Muscle of arm (tissue), 14 donors: ENCODE data around the gene NT5DC4. TPM values are rescaled to one million over a fixed set of nuclear protein-coding genes. Genes with fewer than 3 reads are reported as not detected.

Experiments used
- DNase-seq: peaks from one replicate; pipeline ENCODE4 v3.0.0-alpha.2; 2013
- long read RNA-seq, 11 donors: transcript quantifications; one replicate each; lab custom pipeline, GENCODE V29; 2026
- polyA plus RNA-seq, 12 donors: library from polyadenylated mRNA; unstranded; fragments of 120-200 nt; gene quantifications; one replicate each; pipeline ENCODE4 v1.2.1, GENCODE V29; 2013; ENCODE audit not compliant: insufficient read length in 12 of 12

Gene NT5DC4
- polyA plus RNA-seq = 1 to 10 TPM in 1 of 12 donors, not detected in 11; 1.5 TPM
- long read RNA-seq, donor 1 = 0 reads
- long read RNA-seq, donor 2 = 0 reads
- long read RNA-seq, donor 3 = 0 reads
- long read RNA-seq, donor 4 = 0 reads
- long read RNA-seq, donor 5, partial matches to known transcripts = 6 of 6 reads
- long read RNA-seq, donor 5, other reads (novel, unspliced or antisense) = 0 of 6 reads
- long read RNA-seq, donor 6 = 0 reads
- long read RNA-seq, donor 7 = 0 reads
- long read RNA-seq, donor 8 = 0 reads
- long read RNA-seq, donor 9 = 0 reads
- long read RNA-seq, donor 10 = 0 reads
- long read RNA-seq, donor 11 = 0 reads

DNA sequence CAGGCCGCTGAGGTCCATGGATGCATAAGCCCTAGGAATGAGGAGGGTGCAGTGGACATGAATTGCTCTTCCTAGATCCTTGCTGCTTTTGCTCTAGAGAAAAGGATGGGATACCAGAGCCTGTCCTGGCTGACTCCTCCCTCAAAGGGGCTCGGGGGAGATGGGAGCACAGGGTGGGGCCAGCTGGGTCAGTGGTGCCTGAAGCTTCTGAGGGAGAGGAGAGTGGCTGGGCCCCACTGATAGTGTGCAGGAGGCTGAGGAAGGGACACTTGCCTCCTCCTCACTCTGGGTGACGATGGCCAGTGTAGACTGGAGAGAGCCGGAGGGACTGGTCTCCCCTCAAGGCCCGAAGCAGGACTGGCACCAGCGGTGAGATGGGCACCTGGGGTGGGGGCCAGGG, at the start of gene NT5DC4:
TSS of gene NT5DC4 (plus strand) at position 236 of the 400 bp plus-strand sequence. CDS start at position 296, 60 bp downstream.
- no peak for DNase-seq

GRCh38 chr2:112671801-112672200, 49.0 kb upstream of the NT5DC4 start:
- no peak for DNase-seq

- no peak for DNase-seq
Measured at GRCh38 chr2:112673008-112673407, 47.8 kb upstream of the NT5DC4 start.

DNA sequence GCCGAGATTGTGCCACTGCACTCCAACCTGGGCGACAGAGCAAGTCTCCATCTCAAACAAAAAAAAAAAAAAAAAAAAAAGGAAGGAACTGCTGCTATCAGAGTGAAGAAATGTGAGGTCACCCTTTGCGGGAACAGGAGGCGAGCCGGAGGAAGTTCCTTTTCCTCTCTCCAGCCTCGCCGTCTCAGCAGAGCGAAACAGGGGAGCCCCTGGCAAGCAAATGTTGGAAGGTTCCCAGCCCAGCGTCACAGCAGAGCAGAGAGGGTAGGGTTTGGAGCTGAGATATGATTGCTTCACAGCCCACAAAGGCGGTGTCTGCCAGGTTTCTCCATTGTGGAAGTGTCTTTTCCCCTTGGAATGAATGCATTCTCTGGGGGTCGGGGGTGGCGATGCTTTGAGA, 46.6 kb upstream of the NT5DC4 start:
- DNase-seq = no peak

- DNase-seq = no peak
Measured at GRCh38 chr2:112679484-112679883, 41.3 kb upstream of the NT5DC4 start.

- no peak for DNase-seq
Measured at GRCh38 chr2:112680666-112681101, 40.1 kb upstream of the NT5DC4 start.

GRCh38 chr2:112682101-112682500, 38.7 kb upstream of the NT5DC4 start:
- DNase-seq = no peak

- DNase-seq = no peak
Measured at GRCh38 chr2:112683550-112684414, 37.0 kb upstream of the NT5DC4 start.

DNA sequence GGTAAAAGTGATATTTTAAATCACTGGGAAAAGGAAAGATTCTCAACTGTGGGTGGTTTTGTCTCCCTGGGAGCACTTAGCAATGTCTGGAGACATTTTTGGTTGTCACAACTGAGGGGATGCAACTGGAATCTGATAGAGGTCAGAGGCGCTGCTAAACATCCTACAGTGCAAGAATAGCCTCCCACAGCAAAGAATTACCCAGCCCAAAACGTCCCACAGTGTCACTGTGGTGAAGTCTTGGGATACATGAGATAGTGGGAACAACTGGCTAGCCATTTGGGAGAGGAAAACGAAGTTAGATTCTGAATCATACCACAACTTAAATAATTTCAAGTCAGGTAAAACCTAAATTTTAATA, 36.4 kb upstream of the NT5DC4 start:
- no peak for DNase-seq

- DNase-seq = no peak
Measured at GRCh38 chr2:112685271-112685884, 35.4 kb upstream of the NT5DC4 start.

GRCh38 chr2:112686348-112687217, 34.2 kb upstream of the NT5DC4 start:
- DNase-seq = no peak

- DNase-seq = no peak
Measured at GRCh38 chr2:112687522-112687921, 33.3 kb upstream of the NT5DC4 start.

DNA sequence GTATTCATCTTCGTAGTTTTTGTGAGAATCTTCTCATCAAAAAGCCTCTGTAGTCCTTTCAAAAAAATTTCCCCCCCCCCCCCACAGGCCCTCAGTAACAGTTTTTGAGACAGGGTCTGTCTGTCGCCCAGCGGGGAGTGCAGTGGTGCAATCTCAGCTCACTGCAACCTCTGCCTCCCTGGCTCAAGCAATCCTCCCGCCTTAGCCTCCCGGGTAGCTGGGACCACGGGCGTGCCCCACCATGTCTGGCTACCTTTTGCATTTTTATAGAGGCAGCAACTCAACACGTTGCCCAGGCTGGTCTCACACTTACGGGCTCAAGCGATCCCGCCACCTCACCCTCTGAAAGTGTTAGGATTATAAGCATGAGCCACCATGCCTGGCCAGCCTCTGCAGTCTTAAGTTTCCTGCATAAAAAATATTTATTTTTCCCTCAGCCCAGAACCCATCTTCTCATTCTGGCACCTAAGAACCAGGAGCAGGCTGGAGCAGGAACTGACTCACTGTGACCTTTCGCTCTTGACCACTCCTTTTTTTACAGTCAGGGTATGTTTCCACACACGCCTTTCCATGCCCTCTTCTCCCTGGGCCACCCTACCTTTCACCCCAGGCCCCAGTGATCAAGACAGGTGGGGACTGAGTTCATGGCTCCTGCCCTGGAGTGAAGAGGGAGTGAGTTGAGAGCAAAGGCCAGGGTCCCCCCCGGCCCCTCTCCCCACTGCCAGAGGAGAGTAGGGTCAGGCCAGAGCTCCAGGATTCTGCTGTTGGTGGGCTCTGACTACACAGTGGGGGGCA, 32.5 kb upstream of the NT5DC4 start:
- DNase-seq = no peak

GRCh38 chr2:112690853-112691401, 29.9 kb upstream of the NT5DC4 start:
- no peak for DNase-seq

DNA sequence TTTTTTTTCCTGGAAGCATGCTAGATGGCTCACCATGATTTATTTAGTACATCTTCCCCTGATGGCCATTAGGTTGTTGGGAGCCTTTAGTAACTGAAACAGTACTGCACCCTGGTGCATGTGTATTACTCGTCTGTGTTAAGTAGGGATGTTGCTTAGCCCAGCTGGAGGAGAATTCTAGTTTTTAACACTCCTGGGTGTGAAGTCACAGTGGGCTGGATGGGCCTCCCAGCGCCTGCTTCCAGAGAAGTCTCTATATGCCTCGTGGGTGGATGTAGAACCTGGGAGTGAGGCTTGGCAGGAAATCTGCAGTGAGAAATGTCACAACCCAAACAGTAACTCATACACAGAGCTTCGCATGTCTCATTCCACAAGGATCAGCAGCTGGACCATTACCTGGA, 28.9 kb upstream of the NT5DC4 start:
- DNase-seq = no peak

DNA sequence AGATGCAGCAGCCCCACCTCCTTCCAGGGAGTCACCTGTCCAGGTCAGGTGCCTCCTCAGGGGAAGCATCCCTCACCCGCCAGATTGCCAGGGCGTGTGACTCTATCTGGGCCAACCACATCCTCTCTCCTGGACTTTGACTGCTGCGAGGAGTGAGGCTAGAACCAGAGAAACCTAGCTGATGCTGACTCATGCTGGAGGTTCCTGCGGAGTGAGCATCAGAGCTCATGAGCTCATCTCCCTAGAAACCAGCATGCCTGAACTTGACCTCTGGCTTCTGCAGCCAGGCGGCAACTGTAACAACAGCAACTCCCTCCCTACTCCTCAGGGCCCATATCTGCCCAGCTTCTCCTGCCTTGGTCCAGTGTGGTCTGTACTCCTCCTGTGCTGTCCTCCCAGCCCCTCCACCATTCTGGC, 28.3 kb upstream of the NT5DC4 start:
- no peak for DNase-seq

DNA sequence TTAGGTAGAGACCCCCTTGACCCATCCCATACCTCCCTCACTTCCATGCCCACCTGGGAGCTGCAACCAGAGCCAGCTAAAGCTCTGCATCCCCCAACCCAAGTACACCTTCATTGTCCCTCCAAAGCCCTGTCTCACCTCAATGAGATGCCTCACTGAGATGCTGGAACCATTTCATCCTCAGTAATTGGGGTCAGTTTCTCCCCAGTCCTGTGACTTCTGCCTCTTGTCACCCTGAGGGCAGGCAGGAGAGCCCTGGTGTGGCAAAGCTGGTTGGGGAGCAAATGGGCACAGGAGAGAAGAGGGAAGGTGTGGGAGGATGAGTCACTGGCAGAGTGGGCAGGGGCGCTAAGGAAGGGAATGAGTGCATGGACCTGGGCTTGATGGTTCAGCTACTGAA, 27.9 kb upstream of the NT5DC4 start:
- DNase-seq = no peak

- no peak for DNase-seq
Measured at GRCh38 chr2:112693596-112693995, 27.2 kb upstream of the NT5DC4 start.

GRCh38 chr2:112694182-112694581, 26.6 kb upstream of the NT5DC4 start:
- no peak for DNase-seq

DNA sequence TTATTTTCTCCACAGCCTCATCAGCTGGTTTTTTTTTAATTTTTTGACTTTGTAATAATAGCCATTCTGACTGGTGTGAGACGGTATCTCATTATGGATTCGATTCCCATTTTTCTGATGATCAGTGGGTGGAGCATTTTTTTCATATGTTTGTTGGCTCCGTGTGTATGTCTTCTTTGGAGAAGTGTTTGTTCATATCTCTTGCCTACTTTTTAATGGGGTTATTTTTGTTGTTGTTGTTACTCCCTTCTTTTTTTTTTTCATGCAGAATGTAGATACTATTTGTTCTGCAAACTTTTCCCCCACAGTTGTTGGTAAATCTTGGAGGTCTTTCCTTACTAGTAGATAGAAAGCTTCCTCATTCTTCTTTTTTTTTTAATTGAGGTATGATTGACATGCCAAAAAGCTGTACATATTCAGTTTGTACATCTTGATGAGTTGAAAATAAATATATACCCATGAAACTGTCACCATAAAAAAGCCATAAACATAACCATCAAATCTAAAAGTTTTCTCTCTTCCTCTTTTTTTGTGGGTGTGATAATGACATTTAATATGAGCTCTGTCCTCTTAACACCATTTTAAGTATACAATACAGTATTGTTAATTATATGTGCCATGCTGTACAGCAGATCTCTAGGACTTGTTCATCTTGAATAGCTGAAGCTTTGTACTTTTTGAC, 21.8 kb upstream of the NT5DC4 start:
- DNase-seq = no peak
